HUES64 (cell line): ENCODE measurements around the gene PIK3R5.
"Not testable (repeated sequence)": the region's sequence is repeated elsewhere in the genome, so short reads cannot be mapped to it uniquely, and the experiment has no call there.

Experiments
- H3K27ac ChIP-seq: 2 replicates; pipeline ENCODE4 v1.7.0; 2013; ENCODE audit warnings: low read depth, low read length, inconsistent platforms
- H3K27me3 ChIP-seq: 2 replicates; pipeline ENCODE4 v1.6.1; 2013; ENCODE audit warnings: mild to moderate bottlenecking, low read length; ENCODE audit not compliant: insufficient read depth
- H3K36me3 ChIP-seq: 2 replicates; pipeline ENCODE4 v1.6.1; 2013; ENCODE audit warnings: mild to moderate bottlenecking, low read length; ENCODE audit not compliant: insufficient read depth
- H3K4me1 ChIP-seq: 2 replicates; pipeline ENCODE4 v1.6.1; 2013; ENCODE audit warnings: mild to moderate bottlenecking, low read length, moderate library complexity; ENCODE audit not compliant: insufficient read depth
- H3K4me3 ChIP-seq: 2 replicates; pipeline ENCODE4 v1.5.1; 2013; ENCODE audit warnings: mild to moderate bottlenecking, low read length, moderate library complexity
- H3K9ac ChIP-seq: 2 replicates; pipeline ENCODE4 v1.6.1; 2013; ENCODE audit warnings: mild to moderate bottlenecking, low read depth, low read length
- H3K9me3 ChIP-seq: 2 replicates; pipeline ENCODE4 v1.6.1; 2013; ENCODE audit warnings: low read depth, low read length; ENCODE audit not compliant: insufficient read depth
- WGBS: fragments of 150-250, 120-280 bp; methylation state at CpG from one replicate; pipeline ENCODE4 v1.1.7; 2013; ENCODE audit warnings: missing lambda C conversion rate; 5-methylcytosine and 5-hydroxymethylcytosine counted together

The PIK3R5 gene

GRCh38 chr17:9002227-9002605 lies 36.7 kb upstream of the PIK3R5 start:
- WGBS, result 6% methylated on average over 15 of the region's 15 CpGs
- H3K9me3 ChIP-seq, result no peaks in the 10 kb centered on the region
- no peak overlapping the region for H3K9ac ChIP-seq
- H3K4me1 ChIP-seq, result no peaks in the 10 kb centered on the region
- H3K27ac ChIP-seq, result no peak overlapping the region
- no peaks in the 10 kb centered on the region for H3K36me3 ChIP-seq
- peak overlapping the region; percentile 46 for H3K4me3 ChIP-seq
- peaks cover 74% of the 10 kb centered on the region for H3K27me3 ChIP-seq

DNA sequence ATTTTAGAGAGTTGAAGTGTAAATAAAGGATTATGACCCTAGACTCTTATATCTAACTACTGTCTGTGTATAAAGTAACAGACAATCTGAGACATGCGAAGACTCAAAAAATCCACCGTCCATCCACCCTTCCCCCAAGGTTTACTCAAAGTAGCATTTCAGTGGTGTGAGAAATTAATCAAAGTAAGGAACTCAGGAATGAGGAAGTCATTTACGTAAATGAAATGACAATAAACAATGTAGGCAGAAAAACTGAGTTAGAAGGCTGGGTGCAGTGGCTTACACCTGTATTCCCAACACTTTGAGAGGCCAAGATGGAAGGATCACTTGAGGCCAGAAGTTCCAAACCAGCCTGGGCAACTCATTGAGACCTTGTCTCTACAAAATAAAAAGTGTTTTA lies 36.1 kb upstream of the PIK3R5 start:
- no peak overlapping the region for H3K9ac ChIP-seq
- H3K9me3 ChIP-seq, result no peaks in the 10 kb centered on the region
- H3K4me1 ChIP-seq, result no peaks in the 10 kb centered on the region
- H3K27ac ChIP-seq, result no peak overlapping the region
- no peaks in the 10 kb centered on the region for H3K36me3 ChIP-seq
- H3K27me3 ChIP-seq, result peaks cover 68% of the 10 kb centered on the region
- WGBS, result 79% methylated on average over 1 of the region's 3 CpGs
- no peak overlapping the region for H3K4me3 ChIP-seq

GRCh38 chr17:8997994-8998628 lies 32.6 kb upstream of the PIK3R5 start:
- no peak overlapping the region for H3K9ac ChIP-seq
- 16% methylated on average over 9 of the region's 9 CpGs for WGBS
- no peaks in the 10 kb centered on the region for H3K36me3 ChIP-seq
- H3K4me3 ChIP-seq, result no peak overlapping the region
- H3K27me3 ChIP-seq, result peaks cover 33% of the 10 kb centered on the region
- H3K27ac ChIP-seq, result no peak overlapping the region
- peaks cover 9% of the 10 kb centered on the region; the same call in 1 of the 2 replicates for H3K4me1 ChIP-seq
- H3K9me3 ChIP-seq, result no peaks in the 10 kb centered on the region

- Histone ChIP-seq H3K4me3 (no peak overlapping the region), H3K27ac (no peak overlapping the region), H3K4me1 (peaks cover 9% of the 10 kb centered on the region; the same call in 1 of the 2 replicates), H3K27me3 (peaks cover 9% of the 10 kb centered on the region), H3K9me3 (no peaks in the 10 kb centered on the region), H3K36me3 (no peaks in the 10 kb centered on the region), H3K9ac (no peak overlapping the region)
- 58% methylated on average over 7 of the region's 7 CpGs for WGBS
These were observed 30.2 kb upstream of the PIK3R5 start for GRCh38 chr17:8995711-8996110.

GRCh38 chr17:8994319-8994718 lies 28.8 kb upstream of the PIK3R5 start:
- H3K4me3 ChIP-seq, result no peak overlapping the region
- peaks cover 9% of the 10 kb centered on the region; the same call in 1 of the 2 replicates for H3K4me1 ChIP-seq
- no peak overlapping the region for H3K9ac ChIP-seq
- no peaks in the 10 kb centered on the region for H3K27me3 ChIP-seq
- no peak overlapping the region for H3K27ac ChIP-seq
- H3K9me3 ChIP-seq, result no peaks in the 10 kb centered on the region
- 32% methylated on average over 7 of the region's 7 CpGs for WGBS
- H3K36me3 ChIP-seq, result no peaks in the 10 kb centered on the region

DNA sequence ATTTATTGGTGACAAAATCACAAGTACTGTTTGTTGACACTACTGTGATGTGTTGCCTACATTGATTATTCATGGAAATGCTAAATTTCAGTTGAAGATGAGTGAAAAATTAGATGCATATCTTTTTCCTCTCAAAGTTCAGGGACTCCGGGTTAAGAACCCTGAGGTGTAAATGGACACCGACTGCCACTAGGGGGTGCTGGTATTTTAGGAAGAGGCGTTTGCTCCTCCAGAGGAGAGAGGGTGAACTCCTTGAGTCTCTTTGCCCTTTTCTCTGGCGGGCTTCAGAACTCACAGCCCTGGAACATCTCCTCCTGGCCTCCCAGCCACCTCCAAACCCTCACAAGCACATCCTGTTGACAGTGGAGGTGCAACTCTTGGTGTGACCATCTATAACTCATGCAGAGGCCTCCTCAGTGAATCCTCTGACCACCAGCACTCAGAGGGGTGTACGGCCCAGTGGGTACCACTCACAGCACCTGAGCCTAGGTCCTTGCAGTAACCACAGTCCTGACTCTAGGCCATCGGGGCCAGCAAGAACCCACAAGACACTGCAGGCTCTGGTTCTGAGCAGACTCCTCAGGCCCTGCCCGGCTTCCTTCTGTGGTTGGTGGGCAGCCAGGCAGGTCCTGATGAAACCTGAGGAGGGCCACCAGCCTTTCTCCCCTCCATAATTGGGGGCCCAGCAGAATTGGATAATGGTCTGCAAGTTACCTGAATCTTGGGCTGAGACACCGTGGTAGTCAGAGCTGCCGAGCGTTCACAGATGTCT lies 26.2 kb upstream of the PIK3R5 start:
- Histone ChIP-seq H3K36me3 (no peaks in the 10 kb centered on the region), H3K9ac (no peak overlapping the region), H3K27ac (no peak overlapping the region), H3K27me3 (no peaks in the 10 kb centered on the region), H3K9me3 (no peaks in the 10 kb centered on the region), H3K4me3 (no peak overlapping the region), H3K4me1 (peaks cover 9% of the 10 kb centered on the region; the same call in 1 of the 2 replicates)
- WGBS, result 61% methylated on average over 10 of the region's 10 CpGs

DNA sequence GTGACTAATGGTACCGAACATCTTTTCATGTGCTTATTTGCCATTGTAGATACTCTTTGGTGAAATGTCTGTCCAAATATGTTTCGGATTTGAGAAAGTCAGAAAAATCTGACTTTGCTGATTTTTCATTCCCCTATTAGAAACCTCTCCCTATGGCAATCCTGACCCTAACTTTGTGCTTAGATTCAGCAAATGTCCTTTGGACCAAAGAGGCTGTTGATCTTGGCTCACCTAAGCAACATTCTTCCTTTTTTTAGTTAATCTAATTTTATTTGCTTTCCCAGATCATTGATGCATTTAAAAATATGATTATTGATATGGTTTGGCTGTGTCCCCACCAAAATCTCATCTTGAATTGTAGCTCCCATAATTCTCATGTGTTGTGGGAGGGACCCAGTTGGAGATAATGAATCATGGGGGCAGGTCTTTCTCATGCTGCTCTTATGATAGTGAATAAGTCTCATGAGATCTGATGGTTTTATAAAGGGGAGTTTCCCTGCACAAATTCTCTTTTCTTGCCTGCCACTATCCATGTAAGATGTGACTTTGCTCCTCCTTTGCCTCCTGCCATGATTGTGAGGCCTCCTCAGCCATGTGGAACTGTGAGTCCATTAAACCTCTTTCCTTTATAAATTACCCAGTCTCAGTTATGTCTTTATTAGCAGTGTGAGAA lies 22.9 kb upstream of the PIK3R5 start:
- not testable (repeated sequence) for H3K27me3 ChIP-seq, H3K9me3 ChIP-seq, H3K9ac ChIP-seq, H3K4me3 ChIP-seq, H3K27ac ChIP-seq, H3K4me1 ChIP-seq, H3K36me3 ChIP-seq
- 93% methylated on average over 2 of the region's 2 CpGs for WGBS

DNA sequence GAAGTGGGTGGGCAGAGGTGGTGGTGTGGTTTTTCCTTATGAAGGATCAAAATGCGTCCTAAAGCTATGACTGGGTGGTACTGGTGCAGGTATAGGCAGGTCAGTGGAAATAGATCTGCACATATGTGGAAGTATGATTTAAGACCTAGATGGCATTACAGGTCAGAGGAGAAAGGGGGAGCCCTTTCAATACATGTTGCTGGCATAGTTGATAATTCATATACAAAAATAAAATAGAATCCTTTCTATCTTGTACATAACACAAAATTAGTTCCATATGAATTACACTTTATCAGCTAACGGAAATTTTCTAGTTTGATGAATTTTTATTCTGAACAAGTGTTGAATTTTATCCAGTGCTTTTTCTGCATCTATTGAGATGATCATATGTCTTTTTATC lies 20.8 kb upstream of the PIK3R5 start:
- 100% methylated on average over 1 of the region's 2 CpGs for WGBS
- Histone ChIP-seq H3K36me3 (no peaks in the 10 kb centered on the region), H3K27ac (no peak overlapping the region), H3K9me3 (0 out of 2 replicates have a peak, but pooled peaks cover 3% of the 10 kb centered on the region), H3K27me3 (no peaks in the 10 kb centered on the region), H3K9ac (no peak overlapping the region), H3K4me1 (no peaks in the 10 kb centered on the region), H3K4me3 (no peak overlapping the region)

- Histone ChIP-seq H3K27me3 (no peaks in the 10 kb centered on the region), H3K4me1 (no peaks in the 10 kb centered on the region), H3K36me3 (no peaks in the 10 kb centered on the region), H3K9me3 (0 out of 2 replicates have a peak, but pooled peaks cover 3% of the 10 kb centered on the region), H3K4me3 (no peak overlapping the region), H3K27ac (no peak overlapping the region), H3K9ac (no peak overlapping the region)
- WGBS, result 92% methylated on average over 4 of the region's 4 CpGs
These were observed 19.7 kb upstream of the PIK3R5 start for GRCh38 chr17:8985054-8985701.

- not testable (repeated sequence) for H3K4me1 ChIP-seq, H3K27ac ChIP-seq, H3K4me3 ChIP-seq, H3K9ac ChIP-seq, H3K27me3 ChIP-seq, H3K36me3 ChIP-seq, H3K9me3 ChIP-seq
- WGBS, result 91% methylated on average over 5 of the region's 5 CpGs
These were observed 18.7 kb upstream of the PIK3R5 start for GRCh38 chr17:8984225-8984624.

- Histone ChIP-seq H3K36me3 (no peaks in the 10 kb centered on the region), H3K4me1 (no peaks in the 10 kb centered on the region), H3K27me3 (no peaks in the 10 kb centered on the region), H3K4me3 (no peak overlapping the region), H3K9ac (no peak overlapping the region), H3K27ac (no peak overlapping the region), H3K9me3 (0 out of 2 replicates have a peak, but pooled peaks cover 3% of the 10 kb centered on the region)
- WGBS, result 89% methylated on average over 2 of the region's 2 CpGs
These were observed 15.9 kb upstream of the PIK3R5 start for GRCh38 chr17:8981443-8981842.
